Activated gamma-delta T cell (primary cell): ENCODE measurements around the gene DOCK1.
"Not testable (repeated sequence)": the region's sequence is repeated elsewhere in the genome, so short reads cannot be mapped to it uniquely, and the experiment has no call there.

Experiments used
- DNase-seq: peaks from one replicate; lab custom pipeline; 2025; lab: John Stamatoyannopoulos, UW
- total RNA-seq, 2 donors: gene quantifications; one replicate each; lab custom pipeline; 2026; lab: John Stamatoyannopoulos, UW

The DOCK1 gene
- total RNA-seq: 0.26 to 1.8 reads per million in 2 donors

DNA sequence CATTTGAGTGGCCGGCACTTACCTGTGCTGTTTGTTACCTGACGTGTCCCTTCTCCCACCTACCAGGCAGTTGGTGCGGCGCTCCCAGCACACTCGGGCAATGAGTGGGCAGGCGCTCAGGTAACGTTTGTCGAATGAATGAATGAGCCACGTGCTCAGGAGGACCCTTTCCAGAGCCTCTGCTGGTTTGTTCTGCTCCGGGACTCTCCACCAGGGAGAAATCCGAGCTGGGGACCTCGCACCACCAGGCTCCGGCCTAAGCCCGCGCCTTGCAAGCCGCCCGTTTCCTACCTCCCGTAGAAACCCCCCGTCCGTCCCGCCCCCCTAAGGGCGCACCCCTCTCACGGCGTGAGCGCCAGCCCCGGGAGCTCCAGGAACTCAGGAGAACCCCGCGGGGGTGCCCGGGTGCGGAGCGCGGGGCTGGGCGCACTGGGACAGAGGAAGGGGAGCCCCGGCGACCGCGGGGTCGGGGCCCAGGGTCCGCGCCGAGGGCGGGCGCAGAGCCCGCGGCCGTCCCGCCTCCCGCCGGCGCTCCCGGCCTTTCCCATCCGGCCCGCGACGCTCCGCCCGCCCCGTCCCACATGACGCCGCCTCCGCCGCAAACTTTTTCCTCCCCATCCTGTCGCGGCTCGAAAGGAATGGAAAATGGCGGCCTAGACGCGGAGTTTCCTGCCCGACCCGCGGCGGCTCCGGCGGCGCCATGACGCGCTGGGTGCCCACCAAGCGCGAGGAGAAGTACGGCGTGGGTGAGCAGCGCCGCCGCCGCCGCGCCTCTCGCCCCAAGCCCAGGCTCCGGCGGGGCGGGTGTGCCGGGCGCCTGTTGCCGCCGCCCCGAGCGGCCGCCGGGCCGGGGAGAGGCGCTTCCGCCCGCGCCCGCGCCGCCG lies at the start of gene DOCK1:
Gene DOCK1 (plus strand): TSS at position 611 of the 884 bp plus-strand sequence. CDS start 90 bp downstream, at position 701.
- DNase-seq: no peak

DNA sequence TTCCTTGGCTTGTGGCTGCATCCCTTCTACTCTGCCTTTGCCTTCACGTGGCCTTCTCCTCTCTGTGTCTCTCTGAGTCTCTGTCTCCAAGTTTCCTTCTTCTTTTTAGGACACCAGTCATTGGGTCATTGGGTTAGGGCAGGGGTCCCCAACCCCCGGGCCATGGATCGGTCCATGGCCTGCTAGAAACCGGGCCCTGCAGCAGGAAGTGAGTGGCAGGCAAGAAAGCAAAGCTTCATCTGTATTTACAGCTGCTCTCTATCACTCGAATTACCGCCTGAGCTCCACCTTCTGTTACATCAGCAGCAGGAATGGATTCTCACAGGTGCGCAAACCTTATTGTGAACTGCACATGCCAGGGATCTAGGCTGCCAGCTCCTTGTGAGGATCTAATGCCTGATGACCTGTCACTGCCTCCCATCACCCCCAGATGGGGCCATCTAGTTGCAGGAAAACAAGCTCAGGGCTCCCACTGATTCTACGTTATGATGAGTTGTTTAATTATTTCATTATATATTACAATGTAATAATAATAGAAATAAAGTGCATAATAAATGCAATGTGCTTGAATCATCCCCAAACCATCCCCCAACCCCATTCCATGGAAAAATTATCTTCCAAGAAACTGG lies 47.9 kb upstream of the DOCK1 start:
- no peak for DNase-seq

DNA sequence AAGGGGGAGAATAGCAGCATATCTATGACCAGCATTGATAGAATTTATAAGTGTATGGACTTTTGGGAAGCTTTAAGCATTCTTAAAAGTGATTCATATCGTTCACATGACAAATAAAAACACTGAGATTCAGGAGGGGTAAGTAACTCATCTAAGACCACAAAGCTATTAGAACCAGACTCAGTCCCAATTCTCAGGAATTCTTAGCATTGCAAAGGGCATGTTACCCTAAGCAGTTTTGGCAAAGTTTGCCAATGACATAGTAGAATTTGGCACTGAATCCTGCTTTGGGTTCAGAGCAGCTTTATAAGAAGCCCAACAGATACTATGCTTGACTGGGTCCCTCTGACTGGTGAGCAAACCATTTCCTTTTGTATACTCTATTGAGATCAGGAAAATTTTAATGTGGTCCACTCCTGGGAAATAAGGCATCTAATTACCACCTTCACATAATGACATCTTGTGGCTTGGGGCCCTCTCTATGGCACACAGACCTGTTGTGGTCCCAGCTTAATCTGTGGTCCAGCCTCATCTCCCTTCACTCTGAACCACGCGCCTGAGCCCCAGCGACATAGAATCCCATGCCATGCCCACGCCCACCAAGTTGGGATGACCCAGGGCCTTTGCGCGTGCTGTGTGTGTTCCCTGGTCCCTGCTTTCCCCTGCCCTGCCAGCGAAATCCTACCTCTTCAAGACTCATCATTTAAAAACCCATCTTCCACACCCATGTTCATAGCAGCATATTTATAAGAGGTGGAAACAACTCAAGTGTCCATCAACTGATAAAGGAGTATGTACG lies 37.5 kb upstream of the DOCK1 start:
- no peak for DNase-seq

DNA sequence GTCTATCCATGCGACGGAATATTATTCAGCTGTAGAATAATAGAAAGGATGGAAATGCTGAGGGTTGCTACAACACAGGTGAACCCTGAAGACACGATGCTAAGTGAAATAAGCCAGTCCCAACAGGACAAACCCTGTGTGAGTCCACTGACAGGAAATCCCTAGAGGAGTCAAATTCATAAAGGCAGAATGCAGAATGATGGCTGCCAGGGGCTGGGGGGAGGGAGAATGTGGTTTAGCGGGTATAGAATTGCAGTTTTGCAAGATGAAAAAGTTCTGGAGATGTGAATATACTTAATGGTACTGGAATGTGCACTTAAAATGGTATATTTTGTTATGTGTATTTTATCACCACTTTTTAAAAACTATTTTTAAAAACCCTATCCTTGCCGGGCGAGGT lies 36.9 kb upstream of the DOCK1 start:
- no peak for DNase-seq

DNA sequence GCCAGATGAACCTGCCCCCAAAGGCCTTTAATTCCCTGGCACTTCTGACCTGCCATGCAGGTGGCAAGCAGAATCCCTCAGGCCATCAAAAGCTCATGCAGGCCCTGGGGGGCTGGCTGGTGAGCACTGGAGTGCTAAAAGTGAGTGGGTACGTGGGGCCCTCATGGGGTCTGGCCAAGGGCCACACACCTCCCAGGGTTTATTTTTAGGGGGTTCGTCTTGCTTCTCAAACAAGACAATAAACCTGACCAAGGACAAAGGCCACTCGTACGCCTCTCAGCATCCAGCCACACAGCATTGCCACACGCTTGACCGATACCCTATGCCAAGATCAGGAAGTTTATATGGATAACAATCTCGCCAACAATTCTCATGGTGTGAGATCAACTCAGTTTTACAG lies 33.1 kb upstream of the DOCK1 start:
- DNase-seq: no peak

DNA sequence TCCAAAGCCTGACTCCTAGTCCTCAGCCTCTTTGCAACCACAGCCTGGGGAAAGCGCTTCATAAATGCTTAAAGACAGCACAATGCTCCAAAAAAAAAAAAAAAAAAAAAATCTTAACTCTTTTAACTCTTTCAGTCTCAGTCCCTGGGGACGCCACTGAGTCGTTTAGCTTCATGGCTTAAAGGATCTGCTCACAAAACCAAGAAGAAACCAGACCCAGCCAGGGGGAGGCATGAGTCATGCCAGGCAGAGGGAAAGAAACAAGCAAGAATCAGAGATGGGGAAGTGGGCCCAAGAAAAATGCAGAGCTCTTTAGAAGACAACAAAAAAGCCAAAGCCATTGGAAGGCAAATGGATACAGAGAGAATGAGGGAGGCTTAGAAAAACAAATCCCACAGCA lies 32.5 kb upstream of the DOCK1 start:
- DNase-seq: no peak

DNA sequence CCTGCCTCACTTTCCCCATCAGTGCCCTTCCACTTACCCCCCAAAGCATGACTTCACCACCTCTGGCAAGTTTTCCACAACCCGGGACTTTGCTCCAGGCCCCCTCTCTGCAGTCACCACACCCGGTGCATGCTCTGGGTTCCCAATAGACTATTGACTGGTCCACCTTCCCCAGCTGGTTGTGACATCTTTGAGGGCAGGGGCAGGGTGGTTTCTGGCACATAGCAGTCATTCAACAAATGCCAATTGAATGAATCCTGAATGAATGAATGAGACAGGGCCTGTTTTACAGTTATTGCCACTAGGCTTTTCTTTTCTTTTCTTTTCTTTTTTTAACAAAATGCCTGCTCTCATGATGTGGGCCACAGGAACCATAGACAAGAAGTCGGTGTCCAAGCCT lies 28.8 kb upstream of the DOCK1 start:
- DNase-seq: no peak

DNA sequence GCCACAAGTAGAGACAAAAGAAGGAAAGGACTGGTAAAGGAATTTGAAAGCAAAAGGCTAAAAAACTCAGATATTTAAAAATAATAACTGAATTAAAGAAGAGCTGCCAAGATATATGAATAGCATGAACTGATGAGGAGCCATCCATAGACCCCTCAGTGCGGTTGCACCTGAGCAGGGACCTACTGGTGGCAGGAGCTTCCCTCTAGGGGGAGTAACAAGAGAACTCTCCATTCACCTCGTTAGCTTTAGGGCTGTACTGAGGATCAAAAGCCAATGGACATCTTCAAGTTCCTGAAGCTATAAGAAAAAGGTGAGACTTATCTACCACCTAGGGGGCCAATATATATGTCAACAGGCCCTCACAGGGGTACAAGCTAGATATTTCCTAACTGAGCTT lies 27.8 kb upstream of the DOCK1 start:
- no peak for DNase-seq

DNA sequence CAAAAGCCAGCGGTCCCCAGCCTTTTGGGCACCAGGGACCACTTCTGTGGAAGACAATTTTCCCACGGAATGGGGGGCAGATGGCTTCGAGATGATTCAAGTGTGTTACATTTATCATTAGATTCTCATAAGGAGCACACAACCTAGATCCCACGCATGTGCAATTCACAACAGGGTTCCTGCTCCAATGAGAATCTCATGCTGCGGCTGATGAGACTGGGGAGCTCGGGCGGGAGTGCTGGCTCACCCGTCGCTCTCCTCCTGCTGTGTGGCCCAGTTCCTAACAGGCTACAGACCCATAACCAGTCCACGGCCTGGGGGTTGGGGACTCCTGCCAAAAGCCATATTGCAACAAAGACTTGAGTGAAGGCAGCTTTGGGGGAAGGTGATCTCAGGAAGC lies 26.6 kb upstream of the DOCK1 start:
- no peak for DNase-seq

DNA sequence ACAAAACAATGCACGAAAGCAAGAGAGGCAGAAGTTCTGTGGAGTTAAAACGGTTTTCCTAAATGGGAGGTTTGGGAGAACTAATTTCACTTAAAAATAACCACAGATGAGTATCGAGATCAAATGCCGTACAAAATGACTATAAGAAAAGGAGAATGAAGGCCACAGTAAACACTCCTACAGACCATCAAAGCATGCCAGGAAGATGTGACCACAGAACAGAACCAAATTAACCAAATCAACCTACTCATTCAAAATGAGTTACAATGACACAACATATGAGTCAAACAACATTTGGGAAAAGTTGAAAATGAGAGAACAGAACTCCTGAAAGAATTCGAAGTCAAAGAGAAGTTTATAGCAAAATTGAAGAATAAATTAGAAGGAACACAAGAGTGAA lies 24.3 kb upstream of the DOCK1 start:
- no peak for DNase-seq

DNA sequence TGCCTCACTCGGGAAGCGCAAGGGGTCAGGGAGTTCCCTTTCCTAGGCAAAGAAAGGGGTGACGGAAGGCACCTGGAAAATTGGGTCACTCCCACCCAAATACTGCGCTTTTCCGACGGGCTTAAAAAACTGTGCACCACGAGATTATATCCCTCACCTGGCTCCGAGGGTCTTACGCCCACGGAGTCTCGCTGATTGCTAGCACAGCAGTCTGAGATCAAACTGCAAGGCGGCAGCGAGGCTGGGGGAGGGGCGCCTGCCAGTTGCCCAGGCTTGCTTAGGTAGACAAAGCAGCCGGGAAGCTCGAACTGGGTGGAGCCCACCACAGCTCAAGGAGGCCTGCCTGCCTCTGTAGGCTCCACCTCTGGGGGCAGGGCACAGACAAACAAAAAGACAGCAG lies 23.2 kb upstream of the DOCK1 start:
- not testable (repeated sequence) for DNase-seq

DNA sequence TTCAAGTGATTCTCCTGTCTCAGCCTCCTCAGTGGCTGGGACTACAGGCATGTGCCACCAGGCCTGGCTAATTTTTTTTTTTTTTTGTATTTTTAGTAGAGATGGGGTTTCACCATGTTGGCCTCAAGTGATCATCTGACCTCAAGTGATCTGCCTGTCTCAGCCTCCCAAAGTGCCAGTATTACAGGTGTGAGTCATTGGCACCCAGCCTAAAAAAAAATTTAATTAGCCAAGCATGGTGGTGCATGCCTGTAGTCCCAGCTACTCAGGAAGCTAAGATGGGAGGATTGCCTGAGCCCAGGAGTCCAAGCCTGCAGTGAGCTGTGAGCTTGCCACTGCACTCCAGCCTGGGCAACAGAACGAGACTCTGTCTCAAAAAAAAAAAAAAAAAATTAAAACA lies 16.8 kb upstream of the DOCK1 start:
- DNase-seq: not testable (repeated sequence)

DNA sequence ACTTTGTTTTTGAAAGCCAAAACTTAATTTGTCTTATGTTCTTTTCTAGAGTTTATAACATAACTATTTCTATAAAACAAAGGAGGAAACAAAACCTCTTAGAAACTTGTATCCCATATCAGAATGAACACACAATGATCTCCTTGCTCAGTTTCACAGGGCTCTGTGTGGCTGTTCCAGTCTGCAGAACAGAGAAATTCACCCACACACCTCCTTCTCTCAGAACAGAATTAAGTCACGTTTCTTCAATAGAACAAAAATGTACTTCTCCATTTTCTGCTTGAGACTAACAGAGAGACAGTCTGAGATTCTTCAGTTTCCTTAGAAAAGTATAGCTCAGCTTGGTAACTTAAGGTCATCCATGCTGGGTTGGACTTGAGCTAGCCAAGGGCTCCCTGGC lies 15.8 kb upstream of the DOCK1 start:
- no peak for DNase-seq

DNA sequence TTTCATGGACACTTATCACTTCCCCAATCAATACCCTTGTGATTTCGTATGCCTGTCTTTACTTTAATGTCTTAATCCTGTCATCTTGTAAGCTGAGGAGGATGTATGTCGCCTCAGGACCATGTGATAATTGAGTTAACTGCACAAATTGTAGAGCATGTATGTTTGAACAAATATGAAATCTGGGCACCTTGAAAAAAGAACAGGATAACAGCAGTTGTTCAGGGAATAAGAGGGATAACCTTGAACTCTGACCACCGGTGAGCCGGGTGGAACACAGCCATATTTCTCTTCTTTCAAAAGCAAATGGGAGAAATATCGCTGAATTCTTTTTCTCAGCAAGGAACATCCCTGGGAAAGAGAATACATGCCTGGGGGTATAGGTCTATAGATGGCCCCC lies 14.4 kb upstream of the DOCK1 start:
- not testable (repeated sequence) for DNase-seq

DNA sequence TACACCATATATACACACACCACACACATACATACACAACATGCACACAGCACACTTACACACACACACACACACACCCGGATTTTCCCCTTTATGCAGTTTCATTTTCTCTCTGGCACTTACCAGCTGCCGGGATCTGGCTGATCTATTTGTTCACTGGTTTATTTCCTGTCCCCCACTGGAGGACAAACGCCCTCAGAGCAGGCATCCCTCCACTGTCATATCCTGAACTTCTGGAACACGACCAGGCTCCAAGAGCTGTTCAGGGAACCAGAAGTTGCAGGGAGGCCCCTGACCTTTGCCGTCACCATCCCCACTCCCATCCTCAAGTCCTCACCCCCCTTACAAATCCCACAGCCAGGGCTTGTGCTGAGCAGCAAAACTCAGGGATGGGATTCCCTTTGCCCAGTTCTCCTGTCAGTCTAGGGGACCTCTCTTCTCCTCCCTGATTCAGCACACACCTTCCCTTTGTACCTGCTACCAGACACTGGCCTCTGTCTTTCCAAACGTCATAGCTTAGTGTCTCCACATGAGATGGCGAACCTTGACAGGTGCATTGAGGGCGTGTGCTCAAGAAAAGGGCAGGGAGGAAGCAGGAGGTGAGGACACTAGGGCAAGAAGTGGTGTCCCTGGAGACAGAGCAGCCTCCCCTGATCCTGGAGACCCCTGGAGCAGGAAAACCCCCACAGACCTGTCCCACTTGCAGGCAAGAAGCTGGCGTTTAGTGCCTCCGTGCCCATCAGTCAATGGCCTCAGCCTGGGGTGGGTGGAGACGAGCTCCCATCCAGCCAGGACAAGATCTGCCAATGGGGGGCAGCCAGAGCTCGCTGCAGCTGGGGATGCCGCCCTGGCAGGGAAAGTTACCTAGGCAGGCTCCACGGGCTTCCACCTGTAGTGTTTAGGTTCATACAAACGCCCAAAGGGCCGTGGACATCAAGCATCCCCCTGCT lies 12.7 kb upstream of the DOCK1 start:
- DNase-seq: no peak

DNA sequence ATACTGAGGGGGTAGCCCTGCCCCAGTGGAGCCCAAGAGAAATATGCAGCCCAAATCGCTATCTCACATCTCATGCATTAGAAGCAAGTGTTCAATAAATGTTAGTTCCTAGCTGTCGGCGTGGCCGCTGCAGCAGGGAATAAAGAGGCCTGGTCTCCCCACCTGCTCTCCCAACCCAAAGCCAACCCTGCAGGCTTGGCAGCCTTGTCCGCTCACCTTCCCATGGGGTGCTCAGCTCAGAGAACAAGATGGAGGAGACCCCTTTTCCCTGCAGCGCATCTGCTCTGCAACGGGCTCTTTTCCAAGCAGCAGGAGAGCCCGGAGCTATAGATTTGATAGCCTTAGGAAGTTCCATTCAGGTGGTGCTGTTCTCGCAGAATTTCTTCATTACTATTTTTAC lies 12.0 kb upstream of the DOCK1 start:
- DNase-seq: no peak

DNA sequence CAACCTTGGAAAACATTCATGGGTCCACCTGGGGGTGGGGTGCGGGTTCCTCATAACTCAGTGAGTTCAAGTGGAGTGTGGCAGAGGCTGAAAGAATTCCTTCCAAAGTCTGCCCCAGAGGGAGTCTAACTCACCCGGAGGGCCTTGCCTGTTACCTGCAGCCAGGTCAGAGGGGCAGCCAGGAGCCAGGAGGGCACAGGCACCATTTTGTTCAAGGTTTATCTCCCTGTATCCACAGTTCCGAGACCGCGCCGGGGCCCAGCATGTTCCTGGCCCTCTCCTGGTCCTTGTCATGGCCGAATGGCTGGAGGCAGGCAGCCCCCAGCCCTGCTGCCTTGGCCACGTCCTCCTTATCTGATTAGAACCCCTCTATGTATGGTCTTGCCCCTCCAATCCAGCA lies 11.4 kb upstream of the DOCK1 start:
- no peak for DNase-seq

DNA sequence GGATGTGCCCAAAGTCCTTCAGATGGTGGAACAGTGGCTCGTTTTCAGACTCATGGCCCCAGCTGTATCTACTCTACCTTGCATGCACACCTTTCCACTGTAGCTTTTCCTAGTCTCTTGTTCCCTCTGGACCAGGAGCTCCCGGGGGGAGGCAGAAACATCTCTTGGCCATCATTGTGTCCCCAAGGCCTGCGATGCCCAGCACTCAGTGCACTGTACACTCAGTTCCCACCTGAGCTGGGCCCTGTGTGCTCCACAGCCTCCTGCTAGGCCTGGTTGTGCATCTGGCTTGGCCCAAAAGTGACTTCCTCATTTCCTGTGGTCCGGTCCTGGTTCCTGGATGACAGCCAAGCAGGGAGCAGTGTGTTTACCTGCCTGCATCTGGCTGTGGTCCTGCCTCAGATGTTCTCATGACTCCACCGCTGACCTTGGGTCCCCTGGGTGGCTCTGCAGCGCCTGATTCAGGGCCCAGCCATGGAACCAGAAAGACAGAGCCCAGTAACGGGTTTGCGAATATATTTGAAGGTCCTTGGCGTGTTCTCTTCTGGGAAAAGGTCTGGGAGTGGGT lies 9.9 kb upstream of the DOCK1 start:
- no peak for DNase-seq

DNA sequence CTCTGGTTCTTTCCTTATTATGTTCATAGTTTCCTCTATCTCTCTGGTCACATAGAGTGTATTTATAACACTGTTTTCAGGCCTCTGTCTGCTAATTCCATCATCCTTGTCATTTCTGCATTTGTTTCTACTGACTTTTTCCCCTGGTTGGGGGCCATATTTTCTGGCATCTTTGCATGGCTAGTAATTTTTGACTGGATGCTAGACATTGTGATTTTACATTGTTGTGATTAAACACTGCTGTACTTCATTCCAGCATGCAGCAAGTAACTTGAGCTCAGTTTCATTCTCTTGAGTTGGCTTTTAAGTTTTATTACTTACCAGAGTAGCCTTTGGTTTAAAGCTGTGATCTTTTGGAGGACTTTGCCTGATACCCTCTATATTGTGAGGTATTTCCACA lies 6.8 kb upstream of the DOCK1 start:
- no peak for DNase-seq

DNA sequence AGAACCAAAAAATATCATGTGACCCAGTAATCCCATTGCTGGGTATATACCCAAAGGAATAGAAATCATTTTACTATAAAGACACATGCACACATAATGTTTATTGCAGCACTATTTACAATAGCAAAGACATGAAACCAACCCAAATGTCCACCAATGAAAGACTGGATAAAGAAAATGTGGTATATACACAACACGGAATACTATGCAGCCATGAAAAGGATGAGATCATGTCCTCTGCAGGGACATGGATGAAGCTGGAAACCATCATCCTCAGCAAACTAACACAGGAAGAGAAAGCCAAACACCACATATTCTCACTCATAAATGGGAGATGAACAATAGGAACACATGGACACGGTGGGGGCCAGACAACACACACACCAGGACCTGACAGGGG lies 5.7 kb upstream of the DOCK1 start:
- not testable (repeated sequence) for DNase-seq

DNA sequence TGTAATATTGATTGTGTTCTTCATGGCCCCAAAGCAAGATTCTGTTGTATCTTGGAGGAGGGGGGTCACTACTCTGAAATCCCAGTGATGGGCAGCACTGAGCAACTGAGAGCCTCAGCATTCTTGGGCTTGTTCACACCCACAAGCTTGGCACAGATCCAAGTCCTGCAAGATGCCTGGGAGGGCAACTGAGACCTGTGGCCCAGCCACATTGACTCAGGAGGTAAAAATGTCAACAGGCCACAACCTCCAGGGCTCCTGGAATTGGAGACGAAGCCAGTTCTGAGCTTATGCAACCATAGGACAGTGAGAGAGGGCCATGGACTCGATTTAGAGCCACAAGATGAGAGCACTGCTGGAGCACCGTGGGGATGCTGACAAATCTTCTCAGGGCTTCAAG lies 3.1 kb upstream of the DOCK1 start:
- DNase-seq: no peak
